ENCODE results near the gene SPON2. TPM values are rescaled to one million over a fixed set of nuclear protein-coding genes. Genes with fewer than 3 reads are reported as not detected.
A peak's percentile ranks its signal among the peaks of the same experiment; 100 is the strongest.

Gene SPON2
- total RNA-seq, 3 donors from 2014 or later, result 19.6 to 42.1 (median 41.4) TPM

GRCh38 chr4:1213336-1213995 is 41.1 kb upstream of the SPON2 start:
- Histone ChIP-seq H3K4me1 (ENCODE audit: low read depth) (peaks cover 23% of the 10 kb centered on the region), H3K4me3 (no peak overlapping the region), H3K9me3 (no peaks in the 10 kb centered on the region), H3K36me3 (ENCODE audit: low read depth) (peaks cover 9% of the 10 kb centered on the region)
- peak in 1 of 3 donors; percentile 50 for DNase-seq
- TF ChIP-seq, protein P1, sequence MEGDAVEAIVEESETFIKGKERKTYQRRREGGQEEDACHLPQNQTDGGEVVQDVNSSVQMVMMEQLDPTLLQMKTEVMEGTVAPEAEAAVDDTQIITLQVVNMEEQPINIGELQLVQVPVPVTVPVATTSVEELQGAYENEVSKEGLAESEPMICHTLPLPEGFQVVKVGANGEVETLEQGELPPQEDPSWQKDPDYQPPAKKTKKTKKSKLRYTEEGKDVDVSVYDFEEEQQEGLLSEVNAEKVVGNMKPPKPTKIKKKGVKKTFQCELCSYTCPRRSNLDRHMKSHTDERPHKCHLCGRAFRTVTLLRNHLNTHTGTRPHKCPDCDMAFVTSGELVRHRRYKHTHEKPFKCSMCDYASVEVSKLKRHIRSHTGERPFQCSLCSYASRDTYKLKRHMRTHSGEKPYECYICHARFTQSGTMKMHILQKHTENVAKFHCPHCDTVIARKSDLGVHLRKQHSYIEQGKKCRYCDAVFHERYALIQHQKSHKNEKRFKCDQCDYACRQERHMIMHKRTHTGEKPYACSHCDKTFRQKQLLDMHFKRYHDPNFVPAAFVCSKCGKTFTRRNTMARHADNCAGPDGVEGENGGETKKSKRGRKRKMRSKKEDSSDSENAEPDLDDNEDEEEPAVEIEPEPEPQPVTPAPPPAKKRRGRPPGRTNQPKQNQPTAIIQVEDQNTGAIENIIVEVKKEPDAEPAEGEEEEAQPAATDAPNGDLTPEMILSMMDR (IDR thresholded peaks at IDR 0.05), result no peak
- intact Hi-C loops (cut with DNase I, micrococcal nuclease), result no loop called here
- ATAC-seq, result no peak

- Histone ChIP-seq H3K4me1 (ENCODE audit: low read depth) (peaks cover 28% of the 10 kb centered on the region), H3K36me3 (ENCODE audit: low read depth) (peaks cover 9% of the 10 kb centered on the region), H3K9me3 (no peaks in the 10 kb centered on the region), H3K4me3 (no peak overlapping the region)
- intact Hi-C loops (cut with DNase I, micrococcal nuclease), result no loop called here
- DNase-seq (peak in 2 of 3 donors; percentile 30 to 44), ATAC-seq (no peak)
- TF ChIP-seq, protein P1 (IDR thresholded peaks at IDR 0.05), result no peak
These were observed 40.4 kb upstream of the SPON2 start for GRCh38 chr4:1212546-1213335.

GRCh38 chr4:1211891-1212545 is 39.6 kb upstream of the SPON2 start:
- no peaks in the 10 kb centered on the region for H3K9me3 ChIP-seq
- ATAC-seq, result no peak
- peaks cover 9% of the 10 kb centered on the region for H3K36me3 ChIP-seq (ENCODE audit: low read depth)
- TF ChIP-seq, protein P1 (IDR thresholded peaks at IDR 0.05), result no peak
- peaks cover 30% of the 10 kb centered on the region for H3K4me1 ChIP-seq (ENCODE audit: low read depth)
- intact Hi-C loops (cut with DNase I, micrococcal nuclease), result no loop called here
- H3K4me3 ChIP-seq, result no peak overlapping the region
- peak in 2 of 3 donors; percentile 39 to 53 for DNase-seq

GRCh38 chr4:1211371-1211770 is 39.0 kb upstream of the SPON2 start:
- Histone ChIP-seq H3K4me3 (no peak overlapping the region), H3K36me3 (ENCODE audit: low read depth) (peaks cover 9% of the 10 kb centered on the region), H3K9me3 (no peaks in the 10 kb centered on the region), H3K4me1 (ENCODE audit: low read depth) (peaks cover 34% of the 10 kb centered on the region)
- ATAC-seq (no peak), DNase-seq (peak in 1 of 3 donors; percentile 39)
- intact Hi-C loops (cut with DNase I, micrococcal nuclease), result no loop called here
- TF ChIP-seq, protein P1 (IDR thresholded peaks at IDR 0.05), result no peak

GRCh38 chr4:1210971-1211370 is 38.6 kb upstream of the SPON2 start:
- peaks cover 34% of the 10 kb centered on the region for H3K4me1 ChIP-seq (ENCODE audit: low read depth)

More at GRCh38 chr4:1210971-1211370, 38.6 kb upstream of the SPON2 start:
- DNase-seq (peak in 2 of 3 donors; percentile 23 to 53), ATAC-seq (no peak)
- intact Hi-C loops (cut with DNase I, micrococcal nuclease), result no loop called here
- Histone ChIP-seq H3K36me3 (ENCODE audit: low read depth) (peaks cover 9% of the 10 kb centered on the region), H3K4me3 (no peak overlapping the region), H3K9me3 (no peaks in the 10 kb centered on the region)
- TF ChIP-seq, protein P1 (IDR thresholded peaks at IDR 0.05), result no peak
